GM19397 (cell line): ENCODE measurements around the gene CAMK1D.

Experiments used
- ATAC-seq: cut with Tn5 transposase; IDR thresholded peaks from one replicate; pipeline ENCODE4 v1.9.1; 2021; ENCODE audit warnings: mild to moderate bottlenecking, moderate library complexity; ENCODE audit not compliant: unreplicated experiment

The CAMK1D gene

DNA sequence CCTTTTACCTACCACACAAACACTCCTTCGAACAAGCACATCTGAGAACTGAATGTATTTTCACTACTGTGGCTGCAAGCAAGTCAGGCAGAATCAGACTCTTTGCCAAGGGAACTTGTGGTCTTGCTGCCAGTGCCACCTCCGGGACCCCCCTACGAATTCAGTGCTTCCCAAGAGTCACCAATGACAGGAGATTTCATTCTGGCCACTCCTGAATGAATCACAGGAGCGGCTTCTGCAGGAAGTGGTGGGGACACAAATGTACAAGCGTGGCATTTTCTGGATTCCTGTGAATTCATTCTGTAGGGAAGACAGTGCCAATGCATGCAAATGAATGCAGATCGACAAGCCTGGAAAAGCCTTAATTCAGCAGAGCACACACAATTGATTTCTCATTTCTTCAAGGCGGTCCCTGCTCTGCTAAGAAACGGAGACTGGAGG is 161.2 kb downstream of the CAMK1D start:
- no peak for ATAC-seq

DNA sequence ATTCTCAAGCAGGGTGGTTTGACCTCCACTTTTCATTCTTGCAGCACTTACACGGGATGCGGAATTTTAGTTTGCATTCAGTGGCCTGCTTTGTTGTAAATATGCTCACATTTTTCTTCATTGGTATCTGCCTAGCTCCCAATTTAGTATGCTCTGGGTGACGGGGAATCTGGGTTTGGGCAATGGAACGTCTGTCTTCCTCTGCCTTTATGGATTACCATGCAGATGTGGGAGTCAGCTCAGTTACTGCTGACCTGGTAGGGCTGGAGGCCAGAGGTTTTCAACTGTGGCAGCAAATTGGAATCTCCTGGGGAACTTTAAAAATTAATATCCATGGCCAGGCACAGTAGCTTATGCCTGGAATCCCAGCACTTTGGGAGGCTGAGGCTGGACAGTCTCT is 161.6 kb downstream of the CAMK1D start:
- ATAC-seq: no peak

DNA sequence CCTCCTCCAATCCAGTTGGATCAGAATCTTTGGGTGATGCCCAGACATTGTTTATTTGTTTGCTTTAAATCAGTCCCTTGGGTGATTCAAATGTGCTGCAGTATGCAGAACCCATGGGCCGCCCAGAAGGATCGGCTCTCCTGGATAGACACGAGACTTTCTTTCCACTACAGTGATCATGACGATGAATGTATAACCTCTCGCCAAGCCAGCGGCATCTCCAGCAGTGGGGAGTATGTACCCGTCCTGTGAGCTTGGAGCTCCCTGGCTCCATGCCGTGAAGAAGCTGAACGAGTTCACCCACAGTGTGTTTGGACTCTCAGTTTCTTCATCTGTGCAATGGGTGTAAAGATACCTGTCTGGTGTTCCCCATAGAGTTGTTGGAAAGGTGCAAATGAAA is 162.3 kb downstream of the CAMK1D start:
- no peak for ATAC-seq

DNA sequence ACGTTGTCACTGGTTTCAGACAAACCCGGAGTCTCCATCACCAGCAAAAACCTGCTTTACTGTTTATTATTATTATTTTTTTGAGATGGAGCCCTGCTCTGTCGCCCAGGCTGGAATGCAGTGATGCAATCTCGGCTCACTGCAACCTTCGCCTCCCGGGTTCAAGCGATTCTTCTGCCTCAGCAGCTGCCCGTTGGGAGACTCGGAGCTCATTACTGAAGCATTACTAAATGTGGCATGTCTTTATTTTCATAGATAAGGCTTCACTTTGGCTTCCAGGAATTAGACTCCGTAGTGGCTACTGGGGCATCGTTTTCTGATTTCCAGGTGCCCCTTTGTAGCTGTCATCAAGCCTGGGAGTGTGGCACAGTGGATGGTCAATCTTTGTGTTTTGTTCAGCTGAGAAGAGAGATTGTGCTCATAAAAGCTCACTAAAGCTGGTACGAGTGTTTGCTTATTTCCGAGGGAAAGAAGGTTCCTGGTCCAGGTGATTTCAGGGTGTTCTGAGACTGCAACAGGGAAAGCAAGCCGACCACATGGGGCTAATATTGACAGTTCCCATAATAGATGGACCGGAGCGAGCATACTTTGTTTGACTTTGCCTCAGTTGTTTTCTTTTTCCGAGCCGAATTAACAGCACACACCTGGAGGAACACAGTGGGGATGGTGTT is 163.1 kb downstream of the CAMK1D start:
- ATAC-seq: no peak

DNA sequence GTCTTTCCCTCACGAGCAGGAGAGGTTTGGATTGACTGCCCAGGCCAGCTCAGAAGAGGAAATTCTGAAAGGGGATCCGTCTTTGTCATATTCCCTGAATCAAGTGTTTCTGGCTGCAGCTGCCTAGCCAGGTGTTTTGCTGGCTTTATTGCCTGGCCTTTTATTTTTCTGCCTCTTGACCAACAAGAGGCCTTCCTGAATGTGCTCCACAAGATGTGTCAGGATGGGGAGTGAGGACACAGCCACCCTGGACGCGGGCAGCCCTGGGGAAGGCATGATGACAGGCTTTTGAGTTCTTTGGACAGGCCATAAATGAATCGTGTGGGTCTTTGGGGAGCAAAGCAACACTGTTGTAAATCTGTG is 163.6 kb downstream of the CAMK1D start:
- ATAC-seq: no peak

DNA sequence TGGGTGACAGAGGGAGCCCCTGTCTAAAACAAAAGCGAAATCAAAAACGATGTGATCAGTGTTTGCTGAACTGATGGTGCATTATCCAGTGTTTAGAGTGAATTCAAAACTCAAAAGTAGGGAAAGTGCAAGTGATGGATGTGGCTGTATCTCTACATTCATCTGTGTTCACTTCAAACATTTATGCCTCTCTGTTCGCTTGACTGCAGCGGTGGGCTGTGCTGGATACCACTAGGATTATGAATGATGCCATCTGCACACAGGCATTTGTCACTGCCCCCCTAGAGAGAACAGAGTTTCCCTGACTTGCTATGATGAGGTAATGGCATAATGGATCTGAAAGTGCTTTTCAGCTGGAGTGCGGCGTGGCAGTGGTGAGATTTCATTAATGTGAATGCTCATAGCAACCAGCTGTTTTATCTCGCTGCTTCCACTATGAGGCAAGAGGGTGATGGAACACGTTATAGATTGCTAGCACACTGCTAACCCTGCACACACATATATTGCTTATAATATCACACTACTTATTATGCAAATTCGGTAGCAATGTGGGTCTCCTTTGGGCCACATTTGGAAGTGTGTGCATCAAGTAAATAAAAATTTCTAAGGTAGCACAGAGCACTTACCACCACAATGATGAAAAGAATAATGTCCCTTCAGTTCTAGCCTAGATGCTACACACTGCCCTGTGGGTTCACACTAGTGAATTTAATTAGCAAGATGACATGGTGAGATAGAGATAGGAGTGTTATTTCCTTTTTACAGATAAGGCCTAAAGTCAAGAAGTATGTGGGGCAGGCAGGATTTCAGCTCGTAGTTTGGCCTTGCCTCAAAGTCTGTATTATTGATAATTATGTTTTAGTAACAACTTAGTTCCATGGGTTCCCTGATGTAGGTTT is 164.7 kb downstream of the CAMK1D start:
- no peak for ATAC-seq

DNA sequence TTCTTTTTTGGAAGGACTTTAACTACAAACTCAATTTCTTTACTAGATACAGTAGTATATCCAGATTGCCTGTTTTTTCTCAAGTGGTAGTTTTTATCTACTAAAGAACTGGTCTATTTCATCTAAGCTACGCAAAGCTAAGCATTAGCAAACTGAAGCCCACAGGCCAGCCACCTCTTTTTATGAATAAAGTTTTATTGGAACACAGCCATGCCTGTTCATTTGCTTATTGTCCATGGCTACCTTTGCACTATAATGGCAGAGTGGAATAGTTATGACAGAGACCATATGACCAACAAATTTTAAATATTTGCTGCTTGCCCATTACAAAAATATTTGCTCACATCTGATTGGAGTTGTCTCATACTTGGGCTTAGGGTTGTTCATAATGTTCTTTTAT is 168.7 kb downstream of the CAMK1D start:
- ATAC-seq: no peak

DNA sequence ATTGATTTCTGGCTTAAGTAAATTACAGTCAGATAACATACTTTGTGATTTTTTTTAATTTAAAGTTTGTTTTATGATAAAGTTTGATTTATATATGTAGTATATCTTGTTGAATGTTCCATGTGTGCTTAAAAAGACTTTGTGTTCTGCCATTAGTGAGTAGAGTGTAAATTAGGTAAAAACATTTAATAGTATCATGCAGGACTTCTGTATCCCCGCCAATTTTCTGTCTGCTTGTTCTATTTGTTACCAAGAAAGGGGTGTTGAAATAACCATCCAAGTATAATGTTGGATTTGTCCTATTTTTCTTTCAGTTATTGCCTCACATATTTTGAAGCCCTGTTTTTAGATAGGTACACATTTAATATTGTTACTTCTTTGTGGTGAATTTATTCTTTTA is 172.1 kb downstream of the CAMK1D start:
- no peak for ATAC-seq

DNA sequence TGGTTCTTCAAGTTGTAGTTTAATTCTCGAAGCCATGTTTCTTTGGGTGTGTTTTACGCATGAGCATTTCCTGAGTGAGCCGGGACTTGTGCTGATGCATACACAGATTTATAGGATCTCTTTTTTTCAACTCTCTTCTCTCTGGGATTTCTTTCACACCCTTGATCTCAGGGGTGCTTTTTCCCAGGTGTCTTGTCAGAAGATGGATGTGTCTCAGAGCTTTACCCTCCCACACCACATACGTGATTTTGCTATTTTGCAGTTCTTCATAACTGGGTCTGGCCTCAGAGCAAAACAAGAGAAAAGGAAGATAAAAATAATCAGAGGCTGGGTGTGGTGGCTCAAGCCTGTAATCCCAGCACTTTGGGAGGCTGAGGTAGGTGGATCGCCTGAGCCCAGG is 177.0 kb downstream of the CAMK1D start:
- ATAC-seq: no peak

DNA sequence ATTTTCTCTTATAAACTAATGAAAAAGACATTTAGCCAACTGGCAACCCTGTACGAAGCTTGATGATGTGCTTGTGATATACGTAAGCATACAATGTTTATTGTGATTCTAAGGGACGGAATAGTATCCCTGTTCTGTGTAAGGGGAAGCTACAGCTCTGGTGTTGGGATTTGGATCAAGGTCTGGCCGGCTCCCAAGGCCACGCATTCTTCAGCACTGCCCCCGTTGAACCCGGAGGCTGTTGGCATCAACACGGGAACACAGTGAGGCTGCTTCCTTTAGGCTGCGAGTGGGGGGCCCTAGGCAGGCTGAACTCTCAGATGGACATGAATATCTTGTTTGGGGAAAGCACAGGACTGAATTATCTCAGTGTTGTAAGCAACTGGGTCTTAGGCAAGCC is 180.6 kb downstream of the CAMK1D start:
- no peak for ATAC-seq

DNA sequence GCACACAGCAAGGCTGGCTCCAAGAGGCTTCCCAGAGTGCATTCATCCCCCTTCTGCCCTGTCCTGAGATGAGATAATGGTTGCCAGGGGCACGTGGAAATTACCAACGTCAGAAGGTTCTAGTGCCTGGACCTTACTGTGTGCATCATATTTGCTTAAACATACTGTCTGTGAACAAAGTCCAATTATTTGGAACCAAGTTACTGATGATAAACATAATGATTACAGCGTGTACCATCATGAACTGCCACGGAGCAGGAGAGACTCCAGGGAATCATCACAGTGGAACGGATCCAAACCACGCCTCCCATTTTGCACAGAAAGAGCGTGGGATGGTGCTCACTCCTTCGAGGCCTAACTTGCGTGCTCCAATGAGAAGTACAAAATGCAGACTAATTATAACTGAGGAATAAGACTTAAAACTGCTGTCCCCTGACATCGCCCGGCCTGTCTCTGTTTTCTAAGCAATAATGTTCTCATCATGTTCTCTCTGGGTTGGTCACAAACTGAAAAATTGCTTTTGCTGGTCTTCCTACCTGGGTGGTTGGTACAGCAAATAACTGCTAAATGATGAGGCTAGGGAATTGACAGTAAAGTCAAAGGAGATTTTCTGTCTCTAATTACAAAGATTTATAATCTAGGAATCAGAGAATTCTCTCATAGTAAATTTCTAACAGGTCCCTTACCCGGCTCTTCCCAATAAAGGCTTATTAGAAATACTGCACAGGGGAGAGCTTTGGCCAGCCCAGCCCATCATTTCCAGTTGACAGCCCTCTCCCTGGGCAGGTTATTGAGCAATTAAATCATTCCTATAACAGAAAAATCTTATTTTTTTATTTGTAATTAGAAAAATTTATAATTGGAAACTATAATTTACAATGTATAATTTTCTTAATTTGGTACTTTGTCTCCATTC is 182.2 kb downstream of the CAMK1D start:
- no peak for ATAC-seq

DNA sequence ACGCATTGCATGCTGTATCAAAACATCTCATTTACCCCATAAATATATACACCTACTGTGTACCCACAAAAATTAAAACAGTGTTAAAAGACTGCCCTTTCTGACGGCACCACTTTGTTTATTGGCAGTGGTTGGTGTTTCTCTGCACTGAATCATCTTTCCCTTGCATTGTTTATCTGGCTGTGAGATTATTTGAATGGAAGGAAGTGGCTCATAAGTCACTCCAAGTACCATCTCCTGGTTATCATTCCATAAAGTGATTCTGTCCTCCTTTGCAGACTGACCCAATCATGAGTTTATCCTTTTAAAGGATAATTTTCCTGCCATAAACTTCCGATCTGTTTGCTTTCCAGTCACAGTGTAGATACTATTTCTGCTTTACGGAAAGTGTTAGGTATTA is 183.8 kb downstream of the CAMK1D start:
- ATAC-seq: no peak

DNA sequence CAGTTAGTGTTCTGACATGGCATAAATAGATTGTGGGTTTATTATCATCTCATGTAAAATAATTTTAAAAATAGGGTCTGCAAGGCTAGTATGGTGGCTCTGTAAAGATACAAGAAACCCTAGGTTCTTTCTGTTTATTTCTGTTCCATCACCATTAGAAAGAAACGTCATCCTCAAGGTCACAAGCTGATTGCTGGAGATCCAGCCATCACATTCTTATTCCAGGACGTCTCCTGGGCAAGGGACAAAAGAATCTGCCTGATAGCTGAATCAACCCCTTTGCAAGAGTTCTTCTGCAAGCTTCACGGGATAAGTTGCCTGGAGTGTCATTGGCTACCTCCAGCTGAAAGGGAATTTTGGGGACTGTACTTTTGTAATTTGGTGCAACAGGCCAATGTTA is 184.4 kb downstream of the CAMK1D start:
- no peak for ATAC-seq

DNA sequence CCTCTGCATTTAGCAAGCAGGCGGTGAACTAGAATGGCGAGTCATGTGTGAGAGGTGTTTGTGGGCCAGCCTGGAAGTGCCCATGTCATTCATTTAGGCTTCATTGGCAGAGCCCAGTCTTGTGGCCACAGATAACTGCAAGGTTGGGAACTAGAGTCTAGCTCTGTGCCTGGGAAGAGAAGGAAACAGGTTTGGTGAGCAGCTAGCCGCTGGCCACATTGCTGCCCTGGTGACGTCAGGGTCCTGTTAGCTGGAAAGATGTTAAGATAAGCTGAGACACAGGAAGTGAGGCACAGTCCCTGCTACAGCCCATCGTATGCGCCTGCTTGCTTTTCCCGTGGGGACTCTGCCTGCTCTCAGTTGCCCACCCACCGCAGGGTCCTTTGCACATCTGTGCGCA is 185.5 kb downstream of the CAMK1D start:
- no peak for ATAC-seq

DNA sequence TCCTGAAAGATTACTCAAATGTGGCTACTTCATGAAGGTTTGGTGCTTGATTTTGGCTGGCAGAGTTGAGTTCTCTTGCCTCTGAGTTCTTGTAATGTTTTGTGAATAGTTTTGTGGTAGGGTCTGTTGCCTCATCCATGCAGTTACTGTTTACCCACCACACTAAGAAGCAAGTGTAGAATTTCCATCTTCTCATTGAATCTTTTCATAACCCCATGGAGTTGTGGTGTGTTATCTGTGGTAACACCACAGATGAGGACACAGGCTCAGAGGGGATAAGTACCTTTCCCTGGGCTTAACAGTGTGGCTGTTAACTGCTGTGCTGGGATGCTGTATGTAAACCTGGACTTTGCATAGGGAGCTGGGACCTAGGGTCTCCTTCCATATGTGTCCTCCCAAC is 186.3 kb downstream of the CAMK1D start:
- ATAC-seq: no peak

DNA sequence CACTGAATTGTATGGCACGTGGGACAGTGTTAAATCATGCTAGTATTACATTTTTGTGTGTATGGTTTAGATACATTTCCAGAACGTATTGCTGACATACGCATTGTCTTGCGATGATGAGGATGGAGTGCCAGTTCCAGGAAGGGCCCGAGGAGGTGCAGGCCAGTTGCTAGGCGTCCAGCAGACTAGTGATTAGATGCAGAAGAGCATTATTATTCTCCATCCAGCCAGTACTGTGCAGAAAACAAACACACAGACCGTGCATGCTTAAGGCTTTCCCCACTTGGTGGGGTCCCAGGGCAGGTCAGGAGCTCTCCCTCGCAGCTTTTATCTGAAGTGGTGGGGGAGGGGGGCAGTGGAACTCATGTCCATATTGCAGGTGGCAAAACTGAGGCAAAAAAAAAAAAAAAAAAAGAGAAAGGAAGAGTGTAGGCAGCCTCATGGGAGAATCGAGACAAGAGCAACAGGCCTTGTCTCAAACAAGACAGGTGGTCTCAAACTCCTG is 189.2 kb downstream of the CAMK1D start:
- no peak for ATAC-seq

DNA sequence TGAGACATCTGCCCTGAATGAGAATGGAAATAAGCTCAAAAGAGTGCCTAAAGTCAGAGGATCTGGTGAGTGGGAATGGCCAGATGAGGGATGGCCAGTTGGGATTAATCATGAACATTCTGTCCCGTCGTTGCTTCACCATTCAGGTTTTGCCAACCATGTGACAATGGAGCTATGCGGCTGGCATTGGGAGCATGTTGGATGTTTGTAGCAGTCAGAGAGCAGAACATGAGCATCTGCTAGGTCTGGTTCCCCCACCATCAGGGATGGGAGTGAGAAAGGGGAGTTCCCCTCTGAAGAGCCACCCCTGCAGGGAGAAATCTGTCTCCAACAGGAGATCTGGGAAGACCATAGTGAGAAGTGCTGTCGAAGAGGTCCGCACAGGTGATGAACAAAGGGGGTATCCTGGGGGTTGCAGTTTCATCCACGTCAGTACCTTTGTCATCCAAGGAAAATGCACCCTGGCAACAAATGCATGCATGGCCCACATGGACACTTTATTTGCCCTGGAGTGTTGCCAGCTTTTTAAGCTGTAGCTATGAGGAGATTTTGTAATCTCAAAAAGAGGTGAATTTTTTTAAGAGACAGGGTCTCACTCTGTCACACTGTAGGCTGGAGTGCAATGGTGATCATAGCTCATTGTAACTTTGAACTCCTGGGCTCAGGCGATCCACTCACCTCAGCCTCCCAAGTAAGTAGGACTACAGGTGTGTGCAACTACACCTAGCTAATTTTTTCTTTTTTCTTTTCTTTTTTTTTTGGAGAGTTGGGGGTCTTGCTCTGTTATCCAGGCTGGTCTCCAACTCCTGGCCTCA is 190.2 kb downstream of the CAMK1D start:
- ATAC-seq: no peak

DNA sequence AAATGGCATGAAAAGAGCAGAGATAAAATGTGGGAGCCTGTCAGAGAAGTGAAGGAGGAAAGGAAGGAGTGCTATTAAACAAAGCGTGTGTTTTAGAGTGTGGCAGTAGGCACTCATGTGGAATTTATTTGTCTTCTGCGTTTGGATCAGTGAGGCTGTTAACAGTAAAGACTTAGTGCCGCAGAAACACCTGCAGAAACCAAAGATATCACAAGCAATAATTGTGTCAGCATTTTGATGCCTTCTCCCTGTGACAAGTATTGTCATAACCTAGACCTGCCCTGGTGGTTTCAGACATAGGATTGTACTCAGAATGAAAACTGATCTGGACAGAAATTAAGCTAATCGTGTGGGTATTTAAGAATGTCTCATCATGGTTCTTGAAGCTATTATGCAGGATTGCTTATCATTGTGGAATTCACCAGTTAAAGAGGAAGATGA is 191.0 kb downstream of the CAMK1D start:
- ATAC-seq: no peak

DNA sequence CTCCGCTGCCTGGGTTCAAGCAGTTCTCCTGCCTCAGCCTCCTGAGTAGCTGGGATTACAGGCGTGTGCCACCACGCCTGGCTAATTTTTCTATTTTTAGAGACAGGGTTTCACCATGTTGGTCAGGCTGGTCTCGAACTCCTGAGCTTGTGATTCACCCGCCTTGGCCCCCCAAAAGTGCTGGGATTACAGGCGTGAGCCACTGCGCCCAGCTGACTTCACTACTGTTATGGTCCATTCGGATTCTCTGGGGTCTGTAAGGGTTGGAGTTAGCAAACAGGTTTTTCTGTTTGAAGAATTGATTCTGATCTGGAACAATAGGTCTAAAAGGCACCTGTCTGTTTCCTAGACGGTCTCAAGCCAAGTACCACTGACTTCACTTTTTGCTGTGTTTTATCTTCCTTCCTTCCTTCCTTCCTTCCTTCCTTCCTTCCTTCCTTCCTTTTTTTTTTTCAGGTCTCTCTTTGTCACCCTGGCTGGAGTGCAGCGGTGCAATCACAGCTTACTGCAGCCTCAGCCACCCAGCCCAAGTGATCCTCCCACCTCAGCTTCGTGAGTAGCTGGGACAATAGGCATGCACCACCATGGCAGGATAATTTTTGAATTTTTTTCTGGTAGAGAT is 192.2 kb downstream of the CAMK1D start:
- ATAC-seq: no peak

DNA sequence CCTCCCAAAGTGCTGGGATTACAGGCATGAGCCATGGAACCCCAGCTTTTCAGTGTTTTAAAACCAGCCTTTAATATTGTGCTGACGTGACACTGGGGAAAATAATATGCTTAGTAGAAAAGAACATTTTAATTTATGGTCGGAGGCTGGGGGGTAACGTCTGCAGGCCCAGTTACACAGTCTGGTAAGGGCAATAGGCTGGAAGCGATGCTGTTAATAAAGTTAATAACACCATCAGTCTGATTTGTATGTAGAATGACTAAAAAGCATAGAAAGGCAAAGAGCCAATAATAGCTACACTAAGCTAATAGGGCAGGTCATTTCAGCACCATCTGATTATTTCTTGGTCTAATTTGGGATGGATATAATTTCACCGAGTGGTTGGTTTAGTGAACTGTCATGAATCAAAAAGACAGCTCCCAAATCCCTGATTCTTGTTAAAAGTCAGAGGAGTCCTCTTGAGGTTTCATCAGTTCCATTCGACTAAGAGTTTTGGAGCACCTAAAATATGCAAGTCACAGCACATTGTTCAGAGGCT is 192.9 kb downstream of the CAMK1D start:
- ATAC-seq: no peak
